NT2/D1 (cell line): Measurements from ENCODE around the gene ZHX3.

Experiments
- SUZ12 ChIP-seq: IDR thresholded peaks from 2 replicates; pipeline ENCODE4 v1.6.1; 2011; ENCODE audit not compliant: insufficient read length, insufficient read depth; ENCODE audit errors: extremely low read depth
- YY1 ChIP-seq: IDR thresholded peaks from 2 replicates; pipeline ENCODE4 v1.6.1; 2011; ENCODE audit not compliant: insufficient read length, insufficient read depth

DNA sequence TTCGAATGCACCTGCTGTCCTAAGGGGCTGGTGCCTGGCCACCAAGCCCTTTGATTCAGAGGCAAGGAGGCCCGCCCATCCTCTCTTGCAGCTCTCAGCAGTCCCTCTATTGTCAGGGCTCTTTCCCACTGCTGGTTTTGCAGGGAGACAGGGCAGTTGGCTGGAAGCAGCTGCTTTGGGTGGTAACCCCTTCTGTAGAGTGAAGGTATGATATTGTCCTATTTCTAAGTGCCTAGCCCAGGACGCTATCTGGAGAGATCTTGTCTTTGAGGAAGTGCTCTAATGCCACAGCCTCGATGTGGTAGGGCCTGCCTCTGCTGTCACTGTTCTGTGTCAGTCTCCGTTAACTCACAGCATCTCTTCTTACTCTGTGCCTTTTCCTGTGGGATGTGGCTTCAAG is 174.6 kb downstream of the ZHX3 start:
- TF ChIP-seq YY1 (no peak), SUZ12 (no peak)
